Astrocyte of the spinal cord (primary cell): ENCODE results near the gene GRK6.

Source experiments
- DNase-seq: peaks from one replicate; pipeline ENCODE4 v3.0.0; 2011; ENCODE audit warnings: low read depth, low spot score
- H3K4me3 ChIP-seq: 2 replicates; pipeline ENCODE4 v1.5.1; 2011; ENCODE audit warnings: low read depth, mild to moderate bottlenecking, low read length, moderate library complexity
- in situ Hi-C: cut with HindIII; loops from 2 replicates; pipeline ENCODE4 v1.10.0; 2017; ENCODE audit warnings: low sequenced_read_pairs
- TF ChIP-seq, protein P1 (sequence below): IDR thresholded peaks from 2 replicates; pipeline ENCODE4 v1.5.1; 2012; ENCODE audit warnings: low read depth, mild to moderate bottlenecking, low read length, inconsistent platforms

The GRK6 gene

DNA sequence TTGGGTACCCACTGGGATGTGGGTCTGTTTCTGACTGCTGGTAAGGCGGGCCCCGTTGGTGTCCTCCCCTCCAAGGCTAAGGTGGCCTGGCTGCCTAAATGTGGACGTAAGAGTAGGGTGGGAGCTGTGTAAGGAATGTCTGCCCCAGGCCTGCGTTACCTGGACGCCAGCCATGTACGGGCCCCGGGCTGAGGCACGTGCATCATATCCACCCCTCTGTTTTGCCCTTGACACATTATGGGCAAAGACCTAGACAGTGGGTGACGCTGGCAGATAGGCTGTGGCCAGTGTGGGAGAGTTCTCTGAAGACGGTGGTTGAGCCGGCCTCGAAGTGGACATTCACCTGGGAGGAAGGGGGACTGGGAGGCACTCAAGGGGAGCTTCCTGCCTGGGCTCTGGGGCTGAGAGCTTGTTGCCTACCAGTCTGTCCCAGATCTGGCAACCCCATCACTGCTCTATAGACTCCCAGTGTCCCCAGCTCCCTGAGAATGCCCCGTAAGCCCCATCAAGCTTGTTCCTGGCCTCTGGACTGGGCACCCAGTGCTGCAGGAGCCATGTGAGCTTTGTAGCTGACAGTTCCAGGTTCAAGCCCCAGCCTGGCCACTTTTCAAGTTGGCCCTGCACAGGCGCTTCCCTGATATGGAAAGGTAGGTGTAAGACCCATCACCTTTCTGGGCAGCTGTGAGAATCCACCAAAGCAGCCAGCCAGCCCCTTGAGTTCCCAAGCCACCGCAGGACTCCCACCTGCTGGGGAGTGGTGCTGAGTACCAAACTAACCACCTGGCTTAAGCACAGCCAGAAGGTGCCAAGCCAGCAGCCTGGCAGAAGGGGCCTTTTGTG lies 16.9 kb downstream of the GRK6 start:
- in situ Hi-C loops, result no loop called here
- H3K4me3 ChIP-seq, result no peak overlapping the region
- TF ChIP-seq, protein P1, sequence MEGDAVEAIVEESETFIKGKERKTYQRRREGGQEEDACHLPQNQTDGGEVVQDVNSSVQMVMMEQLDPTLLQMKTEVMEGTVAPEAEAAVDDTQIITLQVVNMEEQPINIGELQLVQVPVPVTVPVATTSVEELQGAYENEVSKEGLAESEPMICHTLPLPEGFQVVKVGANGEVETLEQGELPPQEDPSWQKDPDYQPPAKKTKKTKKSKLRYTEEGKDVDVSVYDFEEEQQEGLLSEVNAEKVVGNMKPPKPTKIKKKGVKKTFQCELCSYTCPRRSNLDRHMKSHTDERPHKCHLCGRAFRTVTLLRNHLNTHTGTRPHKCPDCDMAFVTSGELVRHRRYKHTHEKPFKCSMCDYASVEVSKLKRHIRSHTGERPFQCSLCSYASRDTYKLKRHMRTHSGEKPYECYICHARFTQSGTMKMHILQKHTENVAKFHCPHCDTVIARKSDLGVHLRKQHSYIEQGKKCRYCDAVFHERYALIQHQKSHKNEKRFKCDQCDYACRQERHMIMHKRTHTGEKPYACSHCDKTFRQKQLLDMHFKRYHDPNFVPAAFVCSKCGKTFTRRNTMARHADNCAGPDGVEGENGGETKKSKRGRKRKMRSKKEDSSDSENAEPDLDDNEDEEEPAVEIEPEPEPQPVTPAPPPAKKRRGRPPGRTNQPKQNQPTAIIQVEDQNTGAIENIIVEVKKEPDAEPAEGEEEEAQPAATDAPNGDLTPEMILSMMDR, result no peak
- no peak for DNase-seq

DNA sequence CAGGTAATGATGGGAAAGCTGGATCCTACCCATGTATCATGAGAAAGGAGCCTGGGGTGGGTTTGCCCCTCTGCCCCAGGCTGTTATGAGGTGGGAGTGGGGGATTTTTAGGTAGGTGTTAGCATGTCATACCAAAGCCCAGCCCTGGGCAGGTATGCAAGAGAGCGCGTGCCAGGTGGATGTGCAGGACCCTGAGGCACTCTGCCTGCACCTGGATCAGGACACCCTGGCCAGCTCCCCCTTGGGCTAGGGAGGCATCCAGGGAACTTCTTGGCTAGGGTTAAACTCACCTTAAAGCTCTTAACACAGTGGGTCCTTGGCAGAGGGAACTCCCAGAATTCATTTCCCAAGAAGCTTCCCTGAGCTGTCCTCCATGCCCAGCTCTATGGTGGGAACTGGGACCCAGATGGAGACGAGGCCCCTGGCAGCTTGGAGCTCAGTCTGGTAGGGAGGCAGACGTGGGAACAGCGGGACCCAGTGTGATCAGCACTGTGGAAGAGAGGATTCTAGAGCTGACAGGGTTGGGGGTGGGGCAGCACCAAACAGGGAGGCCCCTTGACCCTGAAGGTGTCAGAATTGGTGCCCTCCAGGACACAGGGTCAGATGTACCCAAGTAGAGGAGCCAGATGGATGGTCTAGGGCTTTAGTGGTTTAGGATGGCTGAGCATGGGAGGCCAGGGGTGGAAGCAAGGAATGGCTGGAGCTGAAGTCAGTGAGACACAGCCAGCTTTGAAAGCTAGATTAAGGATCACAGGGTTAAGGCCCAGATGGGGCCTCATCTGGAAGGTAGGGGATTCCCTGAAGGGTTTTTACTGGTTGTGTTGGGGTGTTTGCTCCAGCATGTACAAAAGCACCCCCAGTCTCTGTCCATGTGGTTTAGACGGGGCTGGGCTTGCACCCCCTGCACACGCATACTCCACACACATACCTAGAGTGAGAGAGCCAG lies 17.9 kb downstream of the GRK6 start:
- in situ Hi-C loops, result no loop called here
- TF ChIP-seq, protein P1, result no peak
- no peak for DNase-seq
- no peak overlapping the region for H3K4me3 ChIP-seq

DNA sequence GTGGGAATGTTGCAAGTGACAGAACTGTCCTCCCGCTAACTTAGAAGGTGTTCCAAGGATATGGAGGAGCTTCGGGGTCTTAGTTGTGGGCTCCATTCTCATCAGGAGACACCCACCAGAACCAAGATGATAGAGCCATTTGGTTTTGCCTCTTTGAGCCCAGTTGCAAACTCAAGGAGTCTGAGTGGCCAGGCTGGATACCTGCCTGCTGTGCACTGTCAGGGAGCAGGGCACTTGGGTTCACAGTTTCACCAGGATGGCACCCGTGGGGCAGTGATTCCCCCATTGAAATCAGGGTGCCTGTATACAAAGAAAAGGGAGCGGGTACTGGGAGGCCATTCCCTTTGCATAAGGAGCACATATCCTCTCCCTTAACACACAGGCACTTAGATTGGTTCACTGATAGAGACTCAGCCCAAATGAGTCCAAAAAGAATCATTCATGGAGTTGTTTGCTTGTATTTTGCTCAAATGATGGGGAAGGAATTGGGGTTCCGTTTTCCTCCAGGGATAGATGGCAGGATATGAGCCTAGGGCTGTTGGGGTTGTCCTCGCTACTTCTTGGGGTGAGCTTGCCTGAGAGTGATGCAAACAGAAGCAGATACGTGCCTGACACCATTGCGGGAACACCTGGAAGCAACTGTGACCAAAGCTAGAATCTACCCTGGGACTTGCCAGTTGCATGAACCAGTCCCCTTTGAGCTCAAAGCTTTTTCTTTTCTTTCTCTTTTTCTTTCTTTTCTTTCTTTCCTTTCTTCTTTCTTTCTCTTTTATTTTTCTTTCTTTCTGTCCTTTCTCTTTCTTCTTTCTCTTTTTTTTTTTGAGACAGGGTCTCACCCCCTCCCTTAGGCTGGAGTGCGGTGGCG lies 18.8 kb downstream of the GRK6 start:
- TF ChIP-seq, protein P1, result no peak
- H3K4me3 ChIP-seq, result no peak overlapping the region
- DNase-seq, result no peak
- in situ Hi-C loops, result no loop called here

DNA sequence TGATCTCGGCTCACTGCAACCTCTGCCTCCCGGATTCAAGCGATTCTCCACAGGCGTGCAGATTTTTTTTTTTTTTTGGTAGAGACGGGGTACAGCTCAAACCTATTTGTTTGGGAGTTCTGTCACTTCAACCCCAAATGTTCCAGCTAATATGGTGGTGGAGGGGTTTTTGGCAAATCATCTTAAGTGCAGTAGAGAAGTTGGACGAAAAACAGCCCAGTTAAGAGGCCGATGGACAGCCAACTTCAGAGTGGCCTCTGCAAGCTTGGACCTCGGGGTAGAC lies 19.4 kb downstream of the GRK6 start:
- in situ Hi-C loops, result no loop called here
- TF ChIP-seq, protein P1, result no peak
- peak overlapping the region; percentile 49 for H3K4me3 ChIP-seq
- no peak for DNase-seq

DNA sequence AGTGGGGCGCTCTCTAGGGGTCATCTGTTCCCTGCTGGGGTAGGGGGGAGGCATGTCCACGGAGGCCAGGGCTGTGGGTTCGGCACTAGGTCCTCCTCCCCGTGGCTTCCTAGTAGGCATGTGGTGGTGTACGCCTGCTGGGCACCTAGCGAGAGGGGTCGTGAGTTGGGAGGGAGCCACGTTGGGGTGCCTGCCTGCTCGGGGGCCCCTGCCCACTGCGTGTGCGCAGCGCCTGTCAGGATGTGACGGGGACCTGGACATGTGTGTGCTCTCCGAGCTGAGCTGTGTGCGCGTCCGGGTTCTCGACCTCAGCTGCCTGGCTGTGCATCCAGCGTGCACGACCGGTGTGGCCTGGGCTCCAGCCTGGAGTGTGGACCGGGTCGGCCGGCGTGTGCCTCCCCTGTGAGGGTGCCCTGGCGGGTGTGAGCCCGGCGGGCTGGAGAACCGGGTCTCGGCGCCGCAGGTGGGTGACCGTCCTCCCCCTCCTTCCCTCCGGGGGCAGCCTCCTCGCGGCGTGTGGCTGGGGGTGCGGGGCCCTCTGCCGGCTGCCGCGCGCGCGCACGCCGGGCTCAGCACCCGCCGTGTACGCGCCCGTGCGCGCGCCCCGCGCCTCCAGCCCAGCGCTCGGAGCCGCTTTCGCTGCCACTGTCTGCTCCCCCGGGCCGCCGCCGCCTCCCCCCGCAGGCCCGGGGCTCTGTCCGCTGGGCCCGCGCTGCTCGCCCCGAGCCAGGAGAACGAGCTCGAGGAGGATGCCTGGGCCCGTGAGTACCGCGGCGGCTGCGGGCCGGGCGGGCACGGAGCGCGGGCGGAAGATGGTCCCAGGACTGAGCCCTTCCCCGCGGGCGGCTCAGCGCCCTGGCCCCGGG lies 20.0 kb downstream of the GRK6 start, which contains the start of gene PRR7:
PRR7 (plus strand) TSS at position 615 of the 866 bp plus-strand sequence. CDS start 8,254 bp downstream, outside the sequence.
- in situ Hi-C loops, result no loop called here
- DNase-seq, result peak; percentile 62
- TF ChIP-seq, protein P1, result peak; percentile 2
- peak within 1 kb of the TSS; percentile 49 for H3K4me3 ChIP-seq
